Adrenal gland (tissue), 5 donors: Measurements from ENCODE around the gene HOXA13.

Experiments used
- POLR2A ChIP-seq, 2 donors: fragments of 450-650 bp; IDR thresholded peaks; one replicate each; pipeline ENCODE4 v1.6.1; 2017; ENCODE audit warnings: antibody characterized with exemption in 2 of 2, mild to moderate bottlenecking in 2 of 2, moderate library complexity in 1 of 2
- TF ChIP-seq, protein P1 (sequence below), 6 experiments: fragments of 450-650 bp in 4 of 6; fragments of 200-600 bp in 2 of 6; sonication (generic) in 1 of 6; IDR thresholded peaks; 1 replicate in 5 of 6; 2 replicates in 1 of 6; pipeline versions ENCODE4 v1.5.1 to v1.8.0; 2016 to 2021; ENCODE audit warnings: antibody characterized with exemption in 6 of 6, mild to moderate bottlenecking in 2 of 6, moderate library complexity in 1 of 6
- donor health status: DM: no; HTN: no; CAD: no.

- TF ChIP-seq, protein P1, sequence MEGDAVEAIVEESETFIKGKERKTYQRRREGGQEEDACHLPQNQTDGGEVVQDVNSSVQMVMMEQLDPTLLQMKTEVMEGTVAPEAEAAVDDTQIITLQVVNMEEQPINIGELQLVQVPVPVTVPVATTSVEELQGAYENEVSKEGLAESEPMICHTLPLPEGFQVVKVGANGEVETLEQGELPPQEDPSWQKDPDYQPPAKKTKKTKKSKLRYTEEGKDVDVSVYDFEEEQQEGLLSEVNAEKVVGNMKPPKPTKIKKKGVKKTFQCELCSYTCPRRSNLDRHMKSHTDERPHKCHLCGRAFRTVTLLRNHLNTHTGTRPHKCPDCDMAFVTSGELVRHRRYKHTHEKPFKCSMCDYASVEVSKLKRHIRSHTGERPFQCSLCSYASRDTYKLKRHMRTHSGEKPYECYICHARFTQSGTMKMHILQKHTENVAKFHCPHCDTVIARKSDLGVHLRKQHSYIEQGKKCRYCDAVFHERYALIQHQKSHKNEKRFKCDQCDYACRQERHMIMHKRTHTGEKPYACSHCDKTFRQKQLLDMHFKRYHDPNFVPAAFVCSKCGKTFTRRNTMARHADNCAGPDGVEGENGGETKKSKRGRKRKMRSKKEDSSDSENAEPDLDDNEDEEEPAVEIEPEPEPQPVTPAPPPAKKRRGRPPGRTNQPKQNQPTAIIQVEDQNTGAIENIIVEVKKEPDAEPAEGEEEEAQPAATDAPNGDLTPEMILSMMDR (IDR thresholded peaks at IDR 0.05), result no peak
- no peak for TF ChIP-seq POLR2A (IDR thresholded peaks at IDR 0.05)
These were observed 5.0 kb upstream of the HOXA13 start for GRCh38 chr7:27204851-27205322.
